ENCODE measurements around the gene KDM6A.
"Not testable (repeated sequence)": the region's sequence is repeated elsewhere in the genome, so short reads cannot be mapped to it uniquely, and the experiment has no call there.

The KDM6A gene

DNA sequence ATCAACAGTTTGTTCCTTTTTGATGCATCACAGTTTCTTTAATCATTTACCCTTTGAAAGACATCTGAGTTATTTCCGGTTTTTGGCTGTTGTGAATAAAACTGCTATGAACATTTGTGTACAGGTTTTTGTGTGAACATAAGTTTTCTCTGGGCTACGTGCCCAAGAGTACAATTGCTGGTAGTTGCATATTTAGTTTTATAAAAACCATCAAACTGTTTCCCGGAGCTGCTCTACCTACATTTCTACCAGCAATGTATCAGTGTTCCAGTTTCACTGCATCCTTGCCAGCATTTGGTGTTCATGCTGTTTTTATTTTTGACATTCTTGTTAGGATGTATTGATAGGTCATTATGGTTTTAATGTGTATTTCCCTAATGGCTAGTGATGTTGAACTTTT, 17.3 kb downstream of the KDM6A start:
- no peak for DNase-seq

DNA sequence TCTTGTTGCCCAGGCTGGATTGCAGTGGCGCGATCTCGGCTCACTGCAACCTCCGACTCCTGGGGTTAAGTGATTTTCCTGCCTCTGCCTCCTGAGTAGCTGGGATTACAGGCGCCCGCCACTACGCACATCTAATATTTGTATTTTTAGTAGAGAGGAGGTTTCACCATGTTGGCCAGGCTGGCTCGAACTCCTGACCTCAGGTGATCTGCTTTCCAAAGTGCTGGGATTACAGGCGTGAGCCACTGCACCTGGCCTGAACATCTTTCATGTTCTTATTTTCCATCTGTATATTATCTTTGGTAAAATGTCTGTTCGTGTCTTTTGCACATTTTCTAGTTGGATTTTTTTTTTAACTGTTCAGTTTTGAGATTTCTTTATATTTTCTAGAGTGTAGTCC, 17.7 kb downstream of the KDM6A start:
- DNase-seq: not testable (repeated sequence)

DNA sequence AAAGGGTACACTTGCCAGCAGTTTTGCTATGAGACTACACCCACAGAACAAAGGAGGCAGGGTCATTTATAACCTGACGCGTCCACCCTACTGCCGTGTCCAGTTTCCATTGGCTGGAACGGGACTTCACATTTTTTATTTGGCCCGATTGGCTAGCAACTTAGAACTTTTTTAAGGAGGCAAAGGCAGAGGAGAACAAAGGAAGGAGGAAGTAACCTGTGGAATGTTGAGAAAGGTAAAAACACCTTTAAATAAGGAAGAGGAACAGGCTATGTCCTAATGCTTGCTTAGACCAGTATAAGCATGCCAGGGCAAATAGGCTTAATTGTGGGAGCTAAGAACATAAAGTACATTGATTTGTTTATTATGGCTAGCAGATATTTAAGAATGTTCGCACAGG, 18.7 kb downstream of the KDM6A start:
- no peak for DNase-seq

DNA sequence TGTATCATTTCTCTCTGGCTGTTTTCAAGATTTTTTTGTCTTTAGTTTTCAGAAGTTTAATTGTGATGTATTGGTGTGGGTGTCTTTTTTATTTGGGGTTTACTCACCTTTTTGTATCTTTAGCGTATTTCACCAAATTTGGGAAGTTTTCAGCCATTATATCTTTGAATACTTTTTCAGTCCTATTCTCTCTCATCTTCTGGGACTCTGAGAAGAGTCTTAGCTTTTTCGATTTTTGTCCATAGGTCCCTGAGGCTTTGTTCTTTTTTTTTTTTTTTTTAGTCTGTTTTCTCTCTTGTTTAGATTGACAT, 23.8 kb downstream of the KDM6A start:
- DNase-seq: no peak

DNA sequence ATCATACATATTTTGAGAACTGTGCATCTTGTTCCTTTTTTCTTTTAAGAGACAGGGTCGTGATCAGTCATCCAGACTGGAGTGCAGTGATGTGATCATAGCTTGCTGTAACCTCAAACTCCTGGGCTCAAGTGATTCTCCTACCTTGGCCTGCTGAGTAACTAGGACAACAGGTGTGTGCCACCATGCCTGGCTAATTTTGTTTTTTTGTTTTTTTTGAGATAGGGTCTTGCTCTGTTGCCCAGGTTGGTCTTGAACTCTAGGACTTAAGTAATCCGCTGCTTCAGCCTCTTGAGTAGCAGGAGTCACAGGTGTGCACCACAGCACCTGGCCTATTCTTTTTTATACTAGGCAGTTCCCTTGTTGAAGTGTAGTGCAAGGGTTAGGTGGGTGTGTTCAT, 24.6 kb downstream of the KDM6A start:
- DNase-seq: no peak

DNA sequence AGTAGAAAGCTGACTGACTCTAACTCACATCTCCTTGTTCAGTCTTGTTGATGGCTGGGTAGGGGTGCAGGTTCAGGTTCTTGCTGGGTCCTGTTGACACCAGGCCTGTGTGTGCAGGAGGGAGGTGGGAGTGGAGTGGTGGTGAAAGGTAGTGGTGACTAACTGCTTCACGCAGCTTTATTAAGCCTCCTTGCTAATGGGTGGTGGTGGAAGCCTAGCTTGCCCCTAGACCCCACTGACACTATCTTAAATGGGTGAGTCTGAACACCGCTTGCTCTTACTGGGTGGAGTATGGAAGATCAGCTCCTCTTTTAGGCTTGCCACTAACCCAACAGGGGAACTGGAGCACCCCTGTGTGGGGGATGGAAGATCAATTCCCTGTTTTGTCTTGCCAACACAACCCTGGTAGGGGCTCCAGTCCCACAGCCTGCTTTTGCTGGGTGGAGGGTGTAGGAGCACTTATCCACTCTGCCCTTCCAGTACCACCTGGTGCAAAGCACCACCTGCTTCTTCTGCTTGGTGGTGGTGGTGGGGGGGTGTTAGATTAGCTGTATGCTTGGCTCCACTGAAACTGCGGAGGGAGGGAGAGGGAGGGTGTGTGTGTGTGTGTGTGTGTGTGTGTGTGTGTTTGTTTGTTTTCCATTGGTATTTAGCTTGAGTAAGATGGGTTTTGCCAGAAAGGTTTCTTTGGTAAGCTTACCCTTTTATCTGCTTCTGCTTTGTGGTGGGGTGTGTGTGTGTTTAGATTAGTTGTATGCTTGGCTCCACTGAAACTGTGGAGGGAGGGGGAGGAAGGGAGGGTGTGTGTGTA, 25.6 kb downstream of the KDM6A start:
- DNase-seq: no peak

DNA sequence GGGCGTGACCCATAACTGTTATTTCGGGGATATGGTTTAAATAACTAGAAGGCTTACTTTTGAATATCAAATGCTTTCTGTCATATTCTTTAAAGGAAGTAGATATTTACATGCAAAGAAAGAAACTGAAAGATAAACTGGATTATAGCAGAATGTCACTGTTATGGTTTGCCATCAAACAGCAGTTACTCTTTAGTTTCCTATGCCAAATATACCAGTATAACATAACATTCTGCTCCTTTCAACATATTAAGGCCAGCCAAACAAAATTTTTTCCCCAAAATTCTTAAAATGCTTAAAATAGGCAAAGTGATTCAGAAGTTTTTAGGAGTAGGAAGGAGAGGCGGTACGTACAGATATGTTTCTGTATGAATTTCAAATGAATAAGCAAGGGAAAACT, 27.0 kb downstream of the KDM6A start:
- DNase-seq: no peak

DNA sequence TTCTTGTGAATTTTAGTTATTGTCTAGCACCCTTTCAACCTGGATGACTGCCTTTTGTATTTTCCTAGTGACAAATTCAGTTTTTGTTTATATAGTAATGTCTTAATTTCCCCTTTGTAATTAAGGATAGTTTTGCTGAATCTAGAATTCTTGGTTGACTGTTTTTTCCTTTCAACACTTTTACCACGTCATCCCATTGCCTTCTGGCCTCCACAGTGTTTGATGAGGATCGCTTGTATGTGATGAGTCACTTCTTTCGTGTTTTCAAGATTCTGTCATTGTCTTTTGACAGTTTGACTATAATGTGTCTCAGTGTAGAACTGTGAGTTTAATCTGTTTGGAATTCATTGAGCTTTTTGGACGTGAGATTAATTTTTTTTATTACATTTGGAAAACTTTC, 30.1 kb downstream of the KDM6A start:
- no peak for DNase-seq

DNA sequence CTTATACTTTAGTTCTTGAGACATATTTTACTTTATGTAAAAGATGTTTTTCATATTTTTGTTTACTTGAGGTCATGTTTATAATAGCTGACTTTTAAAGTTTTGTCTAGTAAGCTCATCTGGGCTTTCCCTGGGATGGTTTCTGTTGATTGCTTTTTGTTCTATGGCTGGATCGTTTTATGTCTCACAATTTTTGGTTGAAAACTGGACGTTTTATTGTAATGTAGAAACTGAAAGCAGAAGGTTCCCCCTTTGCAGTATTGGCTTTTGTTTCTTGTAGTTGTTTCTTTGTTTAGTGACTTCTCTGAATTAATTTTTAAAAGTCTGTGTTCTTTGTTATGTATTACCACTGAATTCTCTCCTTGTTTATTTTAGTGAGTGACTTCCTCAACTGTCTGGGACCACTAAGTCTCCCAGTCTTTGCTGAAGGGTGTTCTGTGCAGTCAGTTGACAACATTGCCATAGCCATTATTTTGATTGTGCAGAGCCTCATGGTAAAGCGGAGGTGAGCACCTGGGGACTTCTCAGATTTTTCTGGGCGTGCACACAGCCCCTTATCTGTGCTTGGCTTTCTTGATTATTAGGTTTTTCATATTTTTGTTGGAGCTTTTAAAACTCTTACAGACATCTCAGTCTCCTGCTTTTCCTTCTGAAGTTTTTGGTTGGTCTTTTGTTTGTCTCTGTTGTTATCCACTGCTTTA, 31.0 kb downstream of the KDM6A start:
- no peak for DNase-seq

DNA sequence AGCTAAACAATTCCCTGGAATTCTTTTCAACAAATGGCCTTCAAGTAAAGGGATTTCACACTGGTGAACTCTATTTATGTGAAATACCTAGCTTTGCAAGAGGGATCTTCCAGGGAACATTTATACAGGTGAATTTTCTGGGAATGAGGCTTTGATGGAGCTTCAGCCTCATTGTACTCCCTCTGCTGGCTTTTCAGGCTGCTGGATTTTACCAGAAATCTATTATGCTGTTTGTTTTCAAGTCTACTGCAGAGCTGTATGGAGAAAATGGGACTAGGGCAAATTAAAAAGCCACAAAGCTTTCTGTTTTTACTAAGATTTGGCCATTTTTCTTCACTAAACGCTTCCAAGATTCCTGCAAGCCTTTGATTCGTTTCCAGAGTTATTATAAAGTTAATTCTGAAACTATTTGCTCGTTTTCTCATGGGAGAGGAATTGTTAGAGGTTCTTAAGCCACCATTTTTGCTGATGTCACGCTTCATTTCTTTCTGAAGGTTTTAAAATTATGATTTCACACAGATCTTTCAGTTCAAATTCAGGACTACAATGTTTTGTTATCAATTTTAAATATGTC, 31.6 kb downstream of the KDM6A start:
- no peak for DNase-seq

DNA sequence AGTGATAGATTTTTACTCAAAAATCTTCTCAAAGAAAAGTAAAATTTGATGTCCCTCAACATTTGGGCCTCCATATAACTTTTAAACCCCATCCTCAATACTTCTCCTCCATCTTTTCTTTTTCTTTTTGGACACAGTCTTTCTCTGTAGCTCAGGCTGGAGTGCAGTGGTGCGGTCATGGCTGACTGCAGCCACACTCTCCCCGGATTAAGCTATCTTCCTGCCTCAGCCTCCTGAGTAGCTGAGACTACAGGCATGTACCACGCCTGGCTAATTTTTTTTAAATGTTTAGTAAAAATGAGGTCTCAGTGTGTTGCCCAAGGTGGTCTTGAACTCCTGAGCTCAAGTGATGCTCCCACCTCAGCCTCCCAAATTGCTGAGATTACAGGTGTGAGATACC, 33.1 kb downstream of the KDM6A start:
- no peak for DNase-seq

DNA sequence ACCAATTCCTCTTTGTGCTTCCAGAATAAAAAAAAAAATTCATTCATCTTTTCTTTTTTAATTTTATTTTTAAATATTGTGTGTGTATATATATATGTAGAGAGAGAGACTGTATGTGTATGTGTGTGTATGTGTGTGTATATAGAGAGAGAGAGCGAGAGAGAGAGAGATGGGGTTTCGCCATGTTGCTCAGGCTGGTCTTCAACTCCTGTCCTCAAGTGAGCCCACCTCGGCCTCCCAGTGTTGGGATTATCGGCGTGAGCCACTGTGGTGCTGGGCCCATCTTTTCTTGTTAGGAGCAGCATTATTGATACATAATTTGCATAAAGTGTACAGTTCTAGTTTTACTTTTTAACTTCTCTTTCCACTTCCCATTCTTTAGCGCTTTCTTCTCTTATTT, 33.6 kb downstream of the KDM6A start:
- no peak for DNase-seq

DNA sequence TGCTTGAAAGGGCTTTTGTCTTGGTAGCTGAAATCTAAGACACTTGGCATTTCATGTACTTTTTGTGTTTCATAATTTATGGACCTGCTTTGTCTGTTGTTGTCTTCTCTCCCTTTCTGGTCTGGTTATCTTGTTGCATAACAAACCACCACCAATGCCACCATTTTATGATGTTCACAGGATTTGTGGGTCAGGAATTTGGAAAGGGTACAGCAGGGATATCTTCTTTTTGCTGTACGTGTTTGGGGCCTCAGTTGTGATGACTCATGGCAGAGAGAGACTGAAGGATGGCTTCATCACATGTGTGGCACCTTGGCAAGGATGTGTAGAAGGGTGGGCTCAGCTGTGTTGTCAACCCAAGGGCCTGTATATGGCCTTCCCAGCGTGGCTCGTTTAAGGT, 35.2 kb downstream of the KDM6A start:
- DNase-seq: no peak

DNA sequence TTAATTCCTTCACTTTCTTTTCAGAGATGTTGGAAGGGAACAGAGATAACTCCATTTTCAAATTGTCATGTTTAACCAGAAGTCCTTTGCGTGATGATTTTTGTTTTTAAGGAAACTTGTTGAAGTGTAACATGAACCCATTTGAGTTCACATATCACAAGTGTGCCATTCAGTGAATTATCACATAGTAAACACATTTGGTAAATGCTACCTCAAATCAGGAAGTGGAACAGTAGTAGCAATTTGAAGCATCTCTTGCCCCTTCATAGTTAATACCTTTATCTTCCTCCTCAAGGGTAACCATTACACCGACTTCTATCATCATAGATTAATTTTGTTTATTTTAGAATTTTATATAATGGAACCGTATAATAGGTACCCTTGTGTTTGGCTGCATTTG, 35.8 kb downstream of the KDM6A start:
- DNase-seq: no peak

DNA sequence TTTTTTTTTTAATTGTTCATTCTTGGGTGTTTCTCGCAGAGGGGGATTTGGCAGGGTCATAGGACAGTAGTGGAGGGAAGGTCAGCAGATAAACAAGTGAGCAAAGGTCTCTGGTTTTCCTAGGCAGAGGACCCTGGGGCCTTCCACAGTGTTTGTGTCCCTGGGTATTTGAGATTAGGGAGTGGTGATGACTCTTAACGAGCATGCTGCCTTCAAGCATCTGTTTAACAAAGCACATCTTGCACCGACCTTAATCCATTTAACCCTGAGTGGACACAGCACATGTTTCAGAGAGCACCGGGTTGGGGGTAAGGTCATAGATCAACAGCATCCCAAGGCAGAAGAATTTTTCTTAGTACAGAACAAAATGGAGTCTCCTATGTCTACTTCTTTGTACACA, 37.5 kb downstream of the KDM6A start:
- not testable (repeated sequence) for DNase-seq

DNA sequence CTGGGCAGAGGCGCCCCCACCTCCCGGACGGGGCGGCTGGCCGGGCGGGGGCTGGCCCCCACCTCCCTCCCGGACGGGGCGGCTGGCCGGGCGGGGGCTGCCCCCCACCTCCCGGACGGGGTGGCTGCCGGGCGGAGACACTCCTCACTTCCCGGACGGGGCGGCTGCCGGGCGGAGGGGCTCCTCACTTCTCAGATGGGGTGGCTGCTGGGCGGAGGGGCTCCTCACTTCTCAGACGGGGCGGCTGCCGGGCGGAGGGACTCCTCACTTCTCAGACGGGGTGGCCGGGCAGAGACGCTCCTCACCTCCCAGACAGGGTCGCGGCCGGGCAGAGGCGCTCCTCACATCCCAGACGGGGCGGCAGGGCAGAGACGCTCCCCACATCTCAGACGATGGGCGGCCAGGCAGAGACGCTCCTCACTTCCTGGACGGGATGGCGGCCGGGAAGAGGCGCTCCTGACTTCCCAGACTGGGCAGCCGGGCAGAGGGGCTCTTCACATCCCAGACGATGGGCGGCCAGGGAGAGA, 38.1 kb downstream of the KDM6A start:
- DNase-seq: not testable (repeated sequence)

DNA sequence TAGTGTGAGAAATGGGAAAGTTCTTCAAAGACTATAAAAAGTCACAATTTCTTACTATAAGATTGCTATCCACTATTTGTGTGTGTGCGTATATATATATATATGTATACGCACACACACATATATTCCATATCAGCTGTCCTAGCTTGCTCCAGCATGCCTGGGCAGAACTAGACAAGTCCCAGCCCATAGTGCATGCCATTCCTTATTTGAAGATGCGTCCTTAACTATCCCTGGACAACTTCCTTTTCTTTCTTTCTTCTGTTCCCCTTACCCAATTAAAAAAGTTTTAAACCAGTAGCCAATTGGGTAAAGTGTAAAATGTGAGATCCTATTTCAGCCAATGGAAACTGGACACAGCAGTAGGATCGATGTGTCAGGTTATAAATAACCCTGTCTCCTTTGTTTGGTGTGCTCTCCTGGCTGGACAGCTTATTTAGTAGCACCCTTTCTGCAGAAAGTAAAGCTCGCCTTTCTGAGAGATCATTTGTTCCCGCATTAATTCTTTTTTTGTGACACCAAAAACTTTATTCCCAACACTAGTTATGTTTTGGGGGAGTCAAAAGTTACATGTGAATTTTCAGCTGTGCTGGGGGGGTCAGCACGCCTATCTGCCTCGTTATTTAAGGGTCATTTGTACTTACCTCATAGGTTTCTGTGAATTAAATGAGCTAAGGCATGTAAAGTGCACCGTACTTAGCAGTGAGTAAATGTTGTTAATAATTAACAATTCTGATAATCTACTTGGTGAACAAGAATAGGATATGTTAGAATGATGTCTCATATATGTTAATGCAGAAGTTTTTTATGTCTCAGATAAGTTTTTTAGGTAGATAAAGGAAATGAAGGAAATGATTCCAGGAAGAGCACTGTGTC, 40.9 kb downstream of the KDM6A start:
- DNase-seq: no peak

DNA sequence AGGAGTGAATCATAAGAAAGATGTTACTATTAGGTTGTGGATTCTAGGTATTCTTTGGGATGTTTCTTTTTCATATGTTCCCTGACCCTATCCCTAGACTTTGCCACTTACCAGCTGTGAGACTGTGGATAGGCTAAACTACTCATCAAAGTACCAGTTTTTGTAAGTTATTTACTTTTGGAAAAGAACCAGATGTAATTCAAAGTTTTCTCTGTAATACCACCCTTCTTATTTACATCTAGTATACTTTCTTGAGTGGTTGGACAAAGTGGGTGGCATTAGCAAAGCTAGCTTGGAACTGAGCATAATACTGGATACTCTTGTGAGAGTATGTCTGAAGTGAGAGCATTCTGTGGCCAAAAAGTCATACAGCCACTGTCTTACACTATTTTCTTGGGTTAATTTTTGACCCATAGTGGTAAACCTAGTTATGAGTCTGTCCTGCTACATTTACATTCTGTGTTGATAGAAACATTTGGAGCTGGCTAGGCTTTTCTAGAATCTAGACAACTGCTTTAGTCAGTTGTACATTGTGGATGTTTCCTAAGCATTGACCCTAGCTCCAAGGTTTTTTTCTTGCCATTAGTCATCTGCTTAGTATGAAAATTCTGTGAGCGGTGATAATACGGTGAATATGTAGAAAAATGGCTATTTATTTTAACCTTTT, 41.7 kb downstream of the KDM6A start:
- DNase-seq: no peak

DNA sequence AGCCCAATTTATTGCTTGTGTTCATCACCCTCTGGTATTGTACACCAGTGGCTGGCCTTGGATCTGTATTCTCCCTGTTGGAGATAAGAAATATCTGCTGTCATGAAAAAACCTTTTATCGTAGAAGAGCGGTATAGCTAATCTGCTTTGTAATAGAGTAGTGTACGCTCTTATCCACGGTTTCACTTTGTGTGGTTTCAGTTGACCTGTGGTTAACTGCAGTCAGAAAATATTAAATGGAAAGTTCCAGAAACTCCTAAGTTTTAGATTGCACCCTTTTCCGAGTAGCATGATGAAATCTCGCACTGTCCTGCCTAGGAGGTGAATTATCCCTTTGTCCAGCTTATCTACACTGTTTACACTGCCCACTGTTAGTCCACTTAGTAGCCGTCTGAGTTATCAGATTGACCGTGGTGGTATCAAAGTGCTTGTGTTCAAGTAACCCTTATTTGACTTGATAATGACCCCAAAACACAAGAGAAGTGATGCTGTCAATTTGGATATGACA, 42.4 kb downstream of the KDM6A start:
- no peak for DNase-seq

DNA sequence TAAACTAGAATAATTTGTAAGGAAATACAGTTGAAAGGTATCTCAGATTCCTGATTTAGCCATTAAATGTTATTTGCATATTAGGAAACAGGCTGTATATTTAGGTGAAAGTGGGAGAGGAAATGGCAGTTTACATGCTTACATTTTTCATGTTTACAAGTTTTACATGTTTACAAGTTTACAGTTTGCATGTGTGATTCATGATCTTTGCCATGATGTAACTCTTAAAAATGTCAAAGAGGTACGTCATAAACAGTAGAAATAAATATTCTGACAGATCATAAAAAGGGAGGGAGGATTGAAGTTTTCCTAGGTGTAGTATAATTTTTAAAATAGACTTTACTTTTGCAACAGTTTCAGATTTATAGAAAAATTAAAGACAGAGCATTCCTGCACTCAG, 45.7 kb downstream of the KDM6A start:
- DNase-seq: no peak

DNA sequence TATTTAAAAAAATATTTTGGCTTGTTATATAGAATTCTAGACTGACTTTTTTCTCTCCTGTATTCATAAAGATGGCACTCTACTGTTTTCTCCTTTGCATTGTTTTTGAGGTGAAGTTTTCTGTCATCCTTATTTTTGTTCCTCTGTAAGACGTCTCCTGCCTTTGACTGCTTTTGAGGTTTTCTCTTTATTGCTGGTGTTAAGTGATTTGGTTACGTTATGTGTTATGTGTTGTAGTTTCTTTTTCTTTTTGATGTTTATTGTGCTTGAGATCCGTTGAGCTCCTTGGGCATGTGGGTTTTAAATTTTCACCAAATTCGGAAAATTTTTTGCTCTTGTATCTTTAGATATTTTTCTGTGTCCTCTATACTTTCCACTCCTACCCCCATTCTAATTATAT, 50.0 kb downstream of the KDM6A start:
- no peak for DNase-seq

DNA sequence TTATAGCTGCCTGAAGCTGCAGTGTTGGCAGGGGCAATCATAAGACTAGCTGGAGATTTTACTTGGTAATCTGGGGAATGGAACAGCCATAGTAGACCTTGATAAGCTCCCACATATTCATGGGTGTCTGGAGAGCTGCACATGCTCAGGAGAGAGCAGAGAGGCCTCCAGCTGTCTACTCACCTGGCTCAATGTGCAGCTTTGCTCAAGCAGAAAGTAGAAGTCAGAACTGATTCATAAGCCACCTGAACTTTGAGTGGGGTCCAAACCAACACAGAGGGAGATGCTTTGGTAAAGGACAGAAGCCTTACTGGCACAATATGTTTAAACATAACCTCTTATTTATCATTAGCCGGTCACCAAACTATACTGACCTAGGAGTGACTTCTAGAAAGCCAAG, 54.4 kb downstream of the KDM6A start:
- no peak for DNase-seq

Measured in T-helper 9 cell (primary cell).